ENCODE data around the gene ACAP3. TPM values are rescaled to one million over a fixed set of nuclear protein-coding genes. Genes with fewer than 3 reads are reported as not detected.

The ACAP3 gene
- total RNA-seq, 1 donor from 2014 or later = 63.2 TPM

DNA sequence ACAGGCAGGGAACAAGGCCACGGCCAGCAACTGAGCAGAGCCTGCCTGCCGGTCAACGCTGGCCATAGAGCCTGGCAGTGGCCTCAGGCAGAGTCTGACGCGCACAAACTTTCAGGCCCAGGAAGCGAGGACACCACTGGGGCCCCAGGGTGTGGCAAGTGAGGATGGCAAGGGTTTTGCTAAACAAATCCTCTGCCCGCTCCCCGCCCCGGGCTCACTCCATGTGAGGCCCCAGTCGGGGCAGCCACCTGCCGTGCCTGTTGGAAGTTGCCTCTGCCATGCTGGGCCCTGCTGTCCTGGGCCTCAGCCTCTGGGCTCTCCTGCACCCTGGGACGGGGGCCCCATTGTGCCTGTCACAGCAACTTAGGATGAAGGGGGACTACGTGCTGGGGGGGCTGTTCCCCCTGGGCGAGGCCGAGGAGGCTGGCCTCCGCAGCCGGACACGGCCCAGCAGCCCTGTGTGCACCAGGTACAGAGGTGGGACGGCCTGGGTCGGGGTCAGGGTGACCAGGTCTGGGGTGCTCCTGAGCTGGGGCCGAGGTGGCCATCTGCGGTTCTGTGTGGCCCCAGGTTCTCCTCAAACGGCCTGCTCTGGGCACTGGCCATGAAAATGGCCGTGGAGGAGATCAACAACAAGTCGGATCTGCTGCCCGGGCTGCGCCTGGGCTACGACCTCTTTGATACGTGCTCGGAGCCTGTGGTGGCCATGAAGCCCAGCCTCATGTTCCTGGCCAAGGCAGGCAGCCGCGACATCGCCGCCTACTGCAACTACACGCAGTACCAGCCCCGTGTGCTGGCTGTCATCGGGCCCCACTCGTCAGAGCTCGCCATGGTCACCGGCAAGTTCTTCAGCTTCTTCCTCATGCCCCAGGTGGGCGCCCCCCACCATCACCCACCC, 23.6 kb upstream of the ACAP3 start, which contains the start of gene TAS1R3:
Gene TAS1R3 (plus strand): TSS at position 213 of the 898 bp plus-strand sequence. CDS start 66 bp downstream, at position 279.
- FAIRE-seq (no peak), DNase-seq (ENCODE audit: low spot score in 2 of 2) (no peak)

DNA sequence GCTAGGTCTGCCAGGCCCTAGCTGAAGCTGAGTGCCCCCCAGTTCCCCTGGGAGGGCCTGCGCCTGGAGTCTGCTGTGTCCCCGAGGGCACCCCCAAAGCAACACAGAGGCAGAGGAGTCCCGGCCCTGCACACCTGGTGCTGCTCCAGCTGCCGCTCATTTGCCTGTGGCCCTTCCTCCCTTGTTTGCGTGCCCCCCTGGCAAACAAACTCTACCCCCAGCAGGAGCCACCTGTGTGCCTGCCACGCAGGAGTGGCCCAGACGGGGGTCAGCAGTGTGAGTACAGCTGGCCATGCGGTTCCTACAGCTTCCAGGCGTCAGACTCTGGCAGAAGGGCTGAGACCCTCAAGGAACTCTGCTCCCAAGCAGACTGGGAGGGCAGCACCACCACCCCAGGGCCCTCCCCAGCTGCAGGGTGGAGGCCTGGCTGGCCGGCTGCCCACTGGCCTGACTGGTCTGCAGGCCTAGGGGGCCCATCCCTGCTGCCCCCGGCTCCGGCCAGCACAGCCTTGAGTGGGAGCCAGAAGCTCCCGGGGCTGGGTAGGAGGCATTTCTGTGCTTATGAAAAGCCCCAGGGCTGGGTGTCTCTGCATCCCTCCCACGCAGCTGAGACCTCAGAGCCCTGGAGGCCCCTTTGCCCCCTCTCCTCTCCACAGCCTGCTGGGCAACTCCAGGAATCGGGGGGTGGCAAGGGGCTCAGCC, 22.8 kb upstream of the ACAP3 start:
- DNase-seq (ENCODE audit: low spot score in 2 of 2) (no peak), FAIRE-seq (no peak)

DNA sequence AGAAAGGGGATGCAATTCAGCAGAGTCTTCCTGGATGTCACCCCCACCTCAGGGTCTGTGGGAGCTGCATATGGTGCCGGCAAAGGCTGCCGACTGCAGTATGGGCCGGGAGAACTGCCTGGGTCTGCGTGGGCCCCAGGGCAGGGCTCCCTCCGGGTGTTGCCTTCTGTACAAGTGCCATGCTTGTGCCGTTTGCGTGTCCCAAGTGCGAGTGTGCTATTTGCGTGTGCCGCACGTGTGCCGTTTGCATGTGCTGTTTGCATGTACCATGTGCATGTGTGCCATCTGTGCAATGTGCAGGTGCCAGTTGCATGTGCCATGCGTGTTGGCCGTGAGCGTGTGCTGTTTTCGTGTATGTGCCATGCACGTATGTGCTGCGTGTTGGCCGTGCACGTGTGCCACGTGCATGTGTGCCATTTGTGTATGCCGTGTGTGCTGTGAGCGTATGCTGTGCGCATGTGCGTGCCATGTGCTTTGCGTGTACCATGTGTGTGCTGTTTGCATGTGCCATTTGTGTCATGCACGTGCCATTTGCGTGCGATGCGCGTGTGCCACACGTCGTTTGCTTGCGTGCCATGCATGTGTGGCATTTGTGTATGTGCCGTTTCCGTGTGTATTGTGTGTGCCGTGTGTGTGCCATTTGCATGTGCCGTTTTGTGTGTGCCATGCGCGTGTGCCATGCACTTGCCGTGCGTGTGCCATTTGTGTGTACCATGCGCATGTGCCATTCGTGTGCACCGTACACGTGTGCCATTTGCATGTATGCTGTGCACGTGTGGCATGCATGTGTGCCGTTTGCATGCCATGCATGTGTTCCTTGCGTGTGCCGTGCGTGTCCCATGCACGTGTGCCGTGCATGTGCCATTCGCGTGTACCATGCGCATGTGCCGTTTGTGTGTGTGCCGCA, 21.8 kb upstream of the ACAP3 start:
- no peak for DNase-seq (ENCODE audit: low spot score in 2 of 2)
- FAIRE-seq = no peak

DNA sequence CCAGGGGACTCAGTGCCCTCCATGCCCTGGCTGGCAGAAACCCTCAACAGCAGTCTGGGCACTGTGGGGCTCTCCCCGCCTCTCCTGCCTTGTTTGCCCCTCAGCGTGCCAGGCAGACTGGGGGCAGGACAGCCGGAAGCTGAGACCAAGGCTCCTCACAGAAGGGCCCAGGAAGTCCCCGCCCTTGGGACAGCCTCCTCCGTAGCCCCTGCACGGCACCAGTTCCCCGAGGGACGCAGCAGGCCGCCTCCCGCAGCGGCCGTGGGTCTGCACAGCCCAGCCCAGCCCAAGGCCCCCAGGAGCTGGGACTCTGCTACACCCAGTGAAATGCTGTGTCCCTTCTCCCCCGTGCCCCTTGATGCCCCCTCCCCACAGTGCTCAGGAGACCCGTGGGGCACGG, 20.5 kb upstream of the ACAP3 start:
- FAIRE-seq = no peak
- no peak for DNase-seq (ENCODE audit: low spot score in 2 of 2)

DNA sequence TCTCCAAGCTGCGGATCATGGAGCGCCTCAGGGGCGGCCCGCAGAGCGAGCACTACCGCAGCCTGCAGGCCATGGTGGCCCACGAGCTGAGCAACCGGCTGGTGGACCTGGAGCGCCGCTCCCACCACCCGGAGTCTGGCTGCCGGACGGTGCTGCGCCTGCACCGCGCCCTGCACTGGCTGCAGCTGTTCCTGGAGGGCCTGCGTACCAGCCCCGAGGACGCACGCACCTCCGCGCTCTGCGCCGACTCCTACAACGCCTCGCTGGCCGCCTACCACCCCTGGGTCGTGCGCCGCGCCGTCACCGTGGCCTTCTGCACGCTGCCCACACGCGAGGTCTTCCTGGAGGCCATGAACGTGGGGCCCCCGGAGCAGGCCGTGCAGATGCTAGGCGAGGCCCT, 19.6 kb upstream of the ACAP3 start:
- FAIRE-seq = no peak
- DNase-seq (ENCODE audit: low spot score in 2 of 2) = no peak

DNA sequence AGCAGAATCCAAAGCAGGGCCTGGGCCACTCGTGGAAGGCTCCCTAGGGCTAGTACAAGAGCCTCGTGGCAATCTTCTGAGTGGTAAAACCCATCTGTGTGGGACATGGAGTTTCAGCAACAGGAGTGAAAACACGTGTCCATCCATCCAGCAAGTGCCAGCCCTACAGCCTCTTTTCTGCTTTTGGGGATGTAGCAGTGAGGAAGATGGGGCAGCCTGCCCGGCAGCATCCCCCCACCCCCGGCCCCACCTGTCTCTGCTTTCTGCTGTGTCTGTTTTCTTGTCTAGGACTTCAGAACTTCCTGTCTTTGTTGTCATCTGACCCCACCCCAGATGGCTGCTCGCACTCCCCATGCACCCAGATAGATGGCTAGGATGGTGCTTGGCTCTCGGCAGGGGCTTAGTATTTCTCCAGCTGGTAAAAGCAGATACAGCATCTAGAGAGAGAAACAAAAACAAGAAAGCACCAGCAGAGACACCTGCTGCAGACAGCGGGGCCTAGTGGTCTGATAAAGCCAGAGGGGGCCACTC, 18.4 kb upstream of the ACAP3 start:
- DNase-seq (ENCODE audit: low spot score in 2 of 2) (no peak), FAIRE-seq (no peak)

DNA sequence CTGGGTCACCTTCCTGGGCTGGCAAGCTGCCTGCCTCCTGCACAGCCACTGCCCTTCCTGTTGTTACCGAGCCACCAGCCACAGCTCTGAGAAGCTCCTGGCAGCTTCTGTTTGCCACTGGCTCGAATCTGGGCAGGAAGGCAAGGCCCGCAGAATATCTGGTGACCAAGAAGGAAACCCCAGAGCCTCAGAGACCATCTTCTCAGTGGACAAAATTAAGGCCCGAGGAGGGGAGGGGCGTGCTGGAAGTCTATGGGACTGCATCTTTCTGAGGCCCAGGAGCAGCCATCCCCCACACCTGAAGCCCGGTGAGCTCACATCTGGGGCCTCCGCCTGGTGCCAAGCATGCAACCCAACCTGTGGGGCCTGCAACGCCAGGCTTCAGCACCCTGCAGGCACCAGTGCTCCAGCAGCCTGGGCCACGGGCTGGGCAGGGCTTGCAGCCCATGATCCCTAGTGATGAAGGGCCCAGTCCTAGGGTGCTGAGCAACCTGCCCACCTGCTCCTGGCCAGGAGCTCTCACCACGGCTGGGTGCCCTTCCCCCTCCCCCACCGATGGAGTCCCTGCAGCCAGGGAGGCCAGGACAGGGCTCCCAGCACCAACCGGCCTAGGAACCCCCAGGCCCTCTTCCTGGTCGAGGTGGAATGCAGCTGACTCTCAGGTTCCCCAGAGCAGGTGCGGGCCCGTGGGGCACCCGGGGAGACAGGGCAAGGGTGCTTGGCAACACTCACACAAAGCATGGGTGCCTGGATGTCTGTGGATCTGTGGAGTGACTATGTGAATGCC, 17.8 kb upstream of the ACAP3 start:
- DNase-seq (ENCODE audit: low spot score in 2 of 2) (no peak), FAIRE-seq (no peak)

DNA sequence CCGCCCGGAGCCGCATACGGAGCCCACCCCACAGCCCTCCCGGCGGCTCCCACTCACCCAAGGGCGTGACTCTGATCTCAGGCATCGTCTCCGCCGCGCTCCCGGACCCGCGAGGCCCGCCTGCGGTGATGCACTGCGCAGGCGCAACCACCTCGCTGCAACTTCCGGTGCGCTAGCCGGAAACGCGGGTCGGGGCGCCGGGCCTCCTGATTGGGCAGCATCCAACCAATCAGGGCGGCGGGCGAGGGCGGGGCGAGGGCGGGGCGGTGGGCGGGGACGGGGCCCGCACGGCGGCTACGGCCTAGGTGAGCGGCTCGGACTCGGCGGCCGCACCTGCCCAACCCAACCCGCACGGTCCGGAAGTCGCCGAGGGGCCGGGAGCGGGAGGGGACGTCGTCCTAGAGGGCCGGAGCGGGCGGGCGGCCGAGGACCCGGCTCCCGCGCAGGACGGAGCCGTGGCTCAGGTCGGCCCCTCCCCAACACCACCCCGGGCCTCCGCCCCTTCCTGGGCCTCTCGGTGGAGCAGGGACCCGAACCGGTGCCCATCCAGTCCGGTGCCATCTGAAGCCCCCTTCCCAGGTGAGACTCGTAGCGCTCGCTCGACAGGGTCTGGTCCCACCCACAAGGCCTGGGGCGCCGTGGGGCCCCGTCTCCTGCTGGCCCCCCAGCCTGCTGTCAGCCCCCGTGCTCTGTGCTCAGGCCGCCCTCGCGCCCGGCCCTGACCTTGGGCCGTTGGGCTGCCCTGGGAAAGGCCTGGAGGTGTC, 17.0 kb upstream of the ACAP3 start, which contains the start of the genes CPTP and INTS11:
Gene CPTP (plus strand): TSS at position 279 of the 764 bp plus-strand sequence. CDS start 2,109 bp downstream, outside the sequence.
Gene INTS11 (minus strand): TSS at position 137 of the 764 bp plus-strand sequence. CDS start 52 bp downstream, at position 85.
- FAIRE-seq = no peak
- peak; percentile 96 to 98 for DNase-seq (ENCODE audit: low spot score in 2 of 2)

DNA sequence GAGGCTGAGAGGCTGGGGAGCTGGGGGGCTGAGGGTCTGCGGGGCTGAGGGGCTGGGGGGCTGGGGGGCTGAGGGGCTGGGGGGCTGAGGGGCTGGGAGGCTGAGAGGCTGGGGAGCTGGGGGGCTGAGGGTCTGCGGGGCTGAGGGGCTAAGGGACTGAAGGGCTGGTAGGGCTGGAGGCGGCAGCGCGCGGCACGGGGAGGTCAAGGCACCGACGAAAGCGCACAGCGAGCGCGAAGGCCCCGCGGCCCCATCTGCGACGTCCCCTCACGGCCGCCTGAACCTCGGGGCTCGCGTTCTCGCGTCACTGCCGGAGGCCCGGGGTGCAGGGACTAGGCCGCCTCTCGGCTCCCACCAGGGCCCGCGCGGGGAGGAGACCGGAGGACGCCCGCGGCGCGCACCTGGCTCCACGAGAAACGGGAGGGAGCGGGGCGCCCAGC, 16.4 kb upstream of the ACAP3 start:
- FAIRE-seq (no peak), DNase-seq (ENCODE audit: low spot score in 2 of 2) (no peak)

DNA sequence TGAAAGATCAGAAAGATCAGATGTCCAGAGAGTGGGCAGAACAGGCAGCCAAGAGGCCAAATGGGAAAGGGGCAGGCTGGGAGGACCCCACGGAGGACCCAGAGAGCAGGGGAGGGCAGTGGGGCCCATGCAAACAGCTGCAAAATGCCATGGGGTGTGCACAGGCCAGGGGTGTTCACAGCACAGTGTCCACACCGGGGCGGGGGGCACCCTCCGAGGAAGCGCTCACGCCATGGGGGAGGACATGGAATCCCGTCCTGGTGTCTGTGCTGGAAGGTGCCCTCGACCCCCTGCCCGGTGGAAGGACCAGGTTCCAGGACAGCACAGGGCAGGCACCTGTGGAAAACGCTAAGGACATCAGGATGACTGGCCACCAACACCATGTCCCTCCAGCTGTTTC, 15.2 kb upstream of the ACAP3 start:
- DNase-seq (ENCODE audit: low spot score in 2 of 2) (no peak), FAIRE-seq (no peak)

DNA sequence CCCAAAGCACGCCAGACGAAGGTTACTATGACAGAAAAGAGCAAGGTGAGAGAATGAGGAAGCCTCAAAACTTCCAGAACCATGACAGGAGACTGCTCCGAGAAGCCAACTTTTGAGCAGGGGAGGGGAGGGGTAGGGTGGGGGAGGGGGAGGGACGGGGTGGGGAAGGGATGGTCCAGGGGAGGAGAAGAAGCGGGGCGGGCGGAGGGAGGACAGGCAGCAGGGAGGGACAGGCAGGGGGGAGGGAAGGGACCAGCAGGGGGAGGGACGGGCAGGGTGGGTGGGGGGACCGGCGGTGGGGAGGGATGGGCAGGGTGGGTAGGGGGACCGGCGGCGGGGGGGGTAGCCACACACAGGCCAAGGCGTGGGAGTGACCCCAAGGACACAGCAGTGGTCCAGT, 14.7 kb upstream of the ACAP3 start:
- DNase-seq (ENCODE audit: low spot score in 2 of 2) = no peak
- no peak for FAIRE-seq

DNA sequence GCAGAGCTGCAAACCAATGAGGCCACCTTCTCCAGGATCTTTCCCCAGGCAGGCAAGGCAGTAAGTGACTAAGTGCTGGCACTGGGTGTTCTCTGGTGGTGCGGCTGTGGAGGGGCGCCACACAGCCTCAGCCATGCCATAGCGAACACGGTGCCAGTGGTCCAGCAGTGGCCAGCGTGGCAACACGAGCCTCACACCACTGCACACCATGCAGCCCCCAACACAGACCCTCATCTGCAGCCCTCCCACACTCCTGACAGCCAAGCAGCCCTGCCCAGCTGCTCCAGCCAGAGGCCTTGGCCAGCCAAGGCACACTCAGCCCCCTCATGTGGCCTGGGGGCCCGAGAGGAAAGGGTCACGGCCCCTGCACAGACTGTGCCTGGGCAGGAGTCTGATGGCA, 13.7 kb upstream of the ACAP3 start:
- no peak for FAIRE-seq
- DNase-seq (ENCODE audit: low spot score in 2 of 2) = no peak

DNA sequence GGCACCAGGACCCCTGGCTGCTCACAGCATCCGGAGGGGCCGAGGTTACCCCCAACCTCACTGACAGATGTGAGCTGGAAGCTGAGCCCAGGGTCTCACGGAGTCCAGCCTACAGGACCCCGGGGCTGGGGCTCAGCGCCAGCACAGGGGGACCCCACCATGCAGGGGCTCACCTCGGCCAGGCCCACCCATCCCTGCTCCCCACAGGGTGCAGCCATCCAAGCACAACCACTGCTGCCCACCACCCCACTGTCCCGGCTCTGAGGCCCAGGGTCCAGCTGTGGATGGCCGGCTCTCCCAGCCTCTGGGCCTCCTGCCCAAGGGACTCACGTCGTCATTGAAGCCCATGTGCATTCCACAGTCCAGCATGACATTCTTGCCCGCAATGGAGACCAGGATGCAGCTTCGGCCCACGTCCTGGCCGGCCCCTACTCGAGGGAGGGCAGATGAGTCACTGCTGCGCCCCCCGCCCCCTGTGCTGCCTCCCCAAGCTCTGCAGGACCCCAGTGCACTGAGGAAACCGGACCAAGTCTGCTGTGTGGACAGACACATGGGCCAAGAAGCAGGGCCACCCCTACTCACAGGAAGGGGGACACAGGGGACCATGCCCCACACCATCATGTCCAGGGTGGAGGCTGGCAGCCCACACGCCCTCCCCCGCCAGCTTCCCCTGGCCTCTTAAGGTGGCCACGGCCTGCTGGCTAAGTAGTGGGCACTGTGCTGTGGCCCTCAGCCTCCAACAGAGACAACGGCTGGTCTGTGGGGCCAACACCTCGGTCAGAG, 13.1 kb upstream of the ACAP3 start:
- DNase-seq (ENCODE audit: low spot score in 2 of 2) = no peak
- FAIRE-seq = no peak

DNA sequence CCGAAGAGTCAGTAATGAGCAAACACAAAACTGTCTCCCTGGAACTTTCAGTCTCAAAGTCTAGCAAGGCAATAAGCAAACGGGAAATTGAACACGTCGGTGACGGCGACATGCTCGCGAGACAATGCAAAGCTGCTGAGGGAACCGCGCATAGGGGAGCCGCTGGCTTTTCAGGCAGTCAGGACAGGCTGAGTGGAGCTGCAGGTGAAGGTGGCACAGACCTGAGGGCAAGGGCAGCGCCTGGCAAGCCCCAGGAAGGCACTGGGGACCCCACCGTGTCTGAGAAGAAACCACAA, 11.9 kb upstream of the ACAP3 start:
- FAIRE-seq (no peak), DNase-seq (ENCODE audit: low spot score in 2 of 2) (no peak)

DNA sequence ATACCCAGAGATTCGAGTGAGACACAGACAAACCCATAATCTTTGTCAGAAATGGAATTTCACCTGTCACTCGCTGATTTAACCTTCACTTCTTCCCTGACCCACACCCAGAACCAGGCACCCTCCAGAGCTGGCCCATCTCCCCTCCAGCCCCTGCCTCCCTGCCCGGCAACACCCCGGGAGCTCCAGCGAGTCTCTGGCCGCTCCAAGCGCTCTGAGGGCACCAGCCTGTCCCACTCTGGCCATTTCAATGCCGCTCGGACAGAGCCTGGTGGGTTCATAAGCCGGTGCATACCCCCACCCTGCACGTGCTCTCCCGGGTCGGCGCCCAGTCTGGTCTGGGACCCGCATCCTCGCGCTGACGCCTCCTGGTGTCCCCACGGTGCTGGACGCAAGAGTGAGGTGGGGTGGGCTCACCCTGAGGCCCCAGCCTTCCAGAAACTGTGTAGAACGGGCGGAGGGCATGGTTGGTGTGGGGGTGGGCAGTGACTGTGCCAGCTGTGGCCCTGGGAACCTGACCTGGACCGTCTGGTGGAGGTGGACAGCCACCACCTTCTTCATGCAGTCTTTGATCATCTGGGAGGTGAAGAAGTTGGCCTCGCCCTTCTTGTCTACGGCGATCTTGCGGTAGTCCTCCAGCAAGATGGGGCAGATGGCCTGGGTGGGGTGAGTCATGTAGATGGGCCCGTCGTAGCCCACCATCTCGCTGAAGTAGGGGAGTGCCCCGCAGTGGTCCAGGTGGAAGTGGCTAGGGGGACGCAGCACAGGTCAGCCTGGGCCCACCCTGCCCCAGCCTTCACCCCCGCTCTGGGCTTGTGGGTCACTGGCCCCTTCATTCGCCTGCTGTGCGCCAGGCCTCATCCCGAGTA, 11.3 kb upstream of the ACAP3 start:
- DNase-seq (ENCODE audit: low spot score in 2 of 2) (no peak), FAIRE-seq (no peak)

DNA sequence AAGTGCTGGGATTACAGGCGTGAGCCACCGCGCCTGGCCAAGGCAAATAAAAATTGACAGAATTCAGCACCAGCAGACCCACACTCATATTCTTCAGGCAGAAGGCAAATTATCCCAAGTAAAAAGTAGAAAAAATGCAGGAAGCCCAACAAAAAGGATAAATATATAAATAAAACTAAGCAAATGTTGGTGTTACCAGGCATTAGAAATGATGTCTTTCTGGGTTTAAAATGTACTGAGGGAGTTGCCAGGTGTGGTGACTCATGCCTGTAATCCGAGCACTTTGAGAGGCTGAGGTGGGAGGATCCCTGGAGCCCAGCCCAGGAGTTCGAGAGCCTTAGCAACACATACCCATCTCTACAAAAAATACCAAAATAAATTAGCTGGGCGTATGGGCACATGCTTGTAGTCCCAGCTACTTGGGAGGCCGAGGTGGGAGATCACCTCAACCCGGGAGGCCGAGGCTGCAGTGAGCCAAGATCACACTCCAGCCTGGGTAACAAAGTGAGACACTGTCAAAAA, 10.5 kb upstream of the ACAP3 start:
- FAIRE-seq (no peak), DNase-seq (ENCODE audit: low spot score in 2 of 2) (no peak)

DNA sequence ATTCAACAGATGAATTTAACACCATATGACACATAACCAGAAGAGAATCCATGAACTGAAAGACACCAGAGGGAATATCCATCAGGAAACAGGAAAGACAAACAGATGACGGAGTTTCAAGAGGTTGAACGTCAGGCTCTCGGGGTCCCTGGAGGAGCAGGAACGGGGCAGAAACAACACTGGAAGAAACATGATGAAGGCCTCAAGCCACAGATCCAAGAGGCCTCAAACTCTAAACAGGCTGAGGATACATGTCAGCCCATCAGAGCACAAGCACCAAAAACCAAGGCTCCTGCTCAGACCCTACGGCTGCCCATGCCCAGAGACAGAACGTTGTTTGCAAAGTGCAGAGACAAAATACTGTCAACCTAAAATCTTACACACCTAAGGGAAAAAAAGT, 9.7 kb upstream of the ACAP3 start:
- FAIRE-seq (no peak), DNase-seq (ENCODE audit: low spot score in 2 of 2) (no peak)

Measured in frontal cortex (tissue), 4 donors.